Activated CD4-positive, CD25-positive, alpha-beta regulatory T cell treated with anti-CD3 and anti-CD28 coated beads, Interleukin-2, amount 50 U/mL, for 16 hours (primary cell): Measurements from ENCODE around the gene RGS6.

Source experiments
- DNase-seq: peaks from one replicate; pipeline ENCODE4 v3.0.0-alpha.2; 2020; ENCODE audit warnings: low read depth, low spot score

Gene RGS6

DNA sequence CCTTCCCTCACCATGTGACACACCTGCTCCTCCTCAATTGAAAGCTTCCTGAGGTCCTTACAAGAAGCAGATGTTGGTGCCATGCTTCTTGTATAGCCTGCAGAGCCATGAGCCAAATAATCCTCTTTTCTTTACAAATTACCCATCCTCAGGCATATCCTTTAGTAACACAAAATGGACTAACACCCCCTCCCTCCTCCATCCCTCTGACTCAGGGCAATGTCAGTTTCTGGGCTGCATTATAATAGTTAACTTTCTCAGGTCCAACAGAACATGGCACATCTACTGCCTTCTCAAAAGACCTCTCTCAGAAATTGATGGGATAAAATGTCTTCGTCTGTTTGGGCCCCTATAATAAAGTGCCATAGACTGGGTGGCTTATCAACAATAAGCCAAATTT lies 674.6 kb downstream of the RGS6 start:
- no peak for DNase-seq

DNA sequence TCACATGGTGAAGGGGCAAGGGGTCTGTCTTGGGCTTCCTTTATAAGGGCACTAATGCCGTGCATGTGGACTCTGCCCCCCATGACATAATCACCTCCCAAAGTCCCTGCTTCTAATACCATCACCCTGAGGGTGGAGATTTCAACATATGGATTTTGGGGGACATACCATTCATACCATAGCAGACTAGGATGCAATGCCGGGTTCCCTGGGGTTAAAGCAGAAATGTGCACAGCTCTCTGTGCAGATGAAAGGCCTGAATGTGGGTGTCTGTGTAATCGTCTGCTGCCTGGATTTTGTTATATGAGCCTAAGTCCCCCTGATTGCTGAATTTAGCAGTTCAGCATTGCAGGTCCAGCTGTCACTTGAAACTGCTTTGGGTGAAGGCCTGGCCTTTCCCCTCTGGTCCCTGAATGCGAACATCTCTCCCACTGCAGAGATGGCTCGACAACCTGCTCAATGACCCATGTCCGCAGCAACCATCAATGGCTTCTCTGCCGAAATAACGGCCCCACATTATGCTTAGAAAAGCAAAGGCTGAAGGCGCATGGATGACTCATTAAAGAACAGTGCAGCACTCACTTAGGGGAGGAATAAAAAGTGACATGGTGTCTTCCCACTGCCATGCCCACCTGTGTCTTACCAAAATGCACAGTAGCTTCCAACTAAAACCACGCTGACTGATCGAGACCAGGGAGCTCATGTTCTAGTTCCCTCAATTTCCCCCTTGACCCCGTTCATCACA lies 675.3 kb downstream of the RGS6 start:
- DNase-seq = no peak

DNA sequence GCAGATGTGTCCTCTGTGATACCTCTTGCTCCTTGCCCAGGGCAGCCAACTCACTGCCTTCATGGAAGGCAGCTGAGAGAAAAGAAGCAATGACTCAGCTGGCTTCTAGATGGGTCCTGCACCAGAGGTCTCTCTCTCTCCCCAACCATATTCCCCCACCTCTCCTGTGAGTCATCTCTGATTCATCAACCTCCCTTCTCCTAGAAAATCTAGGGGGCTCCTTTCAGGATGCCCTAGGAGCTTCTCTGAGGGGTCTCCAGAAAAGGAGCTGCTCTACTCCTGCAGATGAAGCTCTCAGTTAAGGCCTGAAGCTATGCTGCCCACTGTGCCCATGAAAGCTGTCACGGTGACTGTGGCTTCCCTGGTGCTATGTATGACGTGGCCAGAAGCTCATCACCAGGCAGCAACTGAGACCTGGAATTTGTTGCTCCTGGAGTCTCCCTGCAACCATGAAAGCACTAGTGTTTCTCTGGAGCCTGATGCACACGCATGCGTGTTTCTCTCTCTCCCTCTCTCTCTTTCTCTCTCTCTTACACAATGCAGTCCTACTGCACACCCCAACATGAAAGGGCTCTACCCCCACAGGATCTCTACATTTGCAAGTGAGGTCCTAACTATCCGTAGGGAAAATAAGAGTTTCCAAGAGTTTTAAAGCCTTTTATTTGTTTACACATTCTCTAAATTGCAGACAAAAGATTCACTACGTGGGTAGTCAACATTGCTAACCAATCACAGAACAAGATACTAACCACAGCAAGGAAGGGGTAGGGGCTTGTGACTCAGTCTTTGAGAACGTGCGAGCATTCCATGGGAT lies 676.4 kb downstream of the RGS6 start:
- DNase-seq = no peak

DNA sequence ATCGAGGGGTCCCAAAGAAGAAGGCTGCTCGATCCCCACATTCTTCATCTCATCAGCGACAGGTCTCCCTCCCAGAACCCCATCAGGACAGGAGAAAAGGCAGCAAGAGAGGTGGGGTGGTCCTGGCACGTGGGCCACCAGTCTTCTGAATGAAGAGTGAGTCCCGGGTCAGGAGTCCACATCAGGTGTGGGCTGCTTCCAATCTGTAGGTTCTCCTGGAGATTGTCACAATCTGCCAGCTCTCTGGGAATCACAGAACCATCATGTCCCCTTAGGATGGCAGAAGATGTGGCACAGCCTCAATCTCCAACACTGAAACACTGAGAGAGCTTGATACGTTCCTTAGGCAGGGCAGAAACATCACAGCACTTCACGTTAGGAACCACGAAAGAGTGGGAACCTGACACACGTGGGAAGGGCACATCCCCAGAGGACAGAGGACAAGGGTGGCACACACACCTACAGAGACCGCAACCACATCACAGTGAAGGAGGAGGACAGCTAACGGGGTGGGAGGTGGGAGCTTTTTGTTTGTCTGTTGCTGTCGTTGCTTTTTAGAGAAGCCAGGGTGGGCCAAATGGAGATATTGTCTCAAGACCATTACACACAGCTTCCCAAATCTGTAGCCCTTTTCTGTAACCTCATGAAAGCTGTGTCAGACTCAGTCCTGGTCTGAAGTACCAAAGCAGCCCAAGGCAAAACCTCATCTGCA lies 677.1 kb downstream of the RGS6 start:
- DNase-seq = no peak

DNA sequence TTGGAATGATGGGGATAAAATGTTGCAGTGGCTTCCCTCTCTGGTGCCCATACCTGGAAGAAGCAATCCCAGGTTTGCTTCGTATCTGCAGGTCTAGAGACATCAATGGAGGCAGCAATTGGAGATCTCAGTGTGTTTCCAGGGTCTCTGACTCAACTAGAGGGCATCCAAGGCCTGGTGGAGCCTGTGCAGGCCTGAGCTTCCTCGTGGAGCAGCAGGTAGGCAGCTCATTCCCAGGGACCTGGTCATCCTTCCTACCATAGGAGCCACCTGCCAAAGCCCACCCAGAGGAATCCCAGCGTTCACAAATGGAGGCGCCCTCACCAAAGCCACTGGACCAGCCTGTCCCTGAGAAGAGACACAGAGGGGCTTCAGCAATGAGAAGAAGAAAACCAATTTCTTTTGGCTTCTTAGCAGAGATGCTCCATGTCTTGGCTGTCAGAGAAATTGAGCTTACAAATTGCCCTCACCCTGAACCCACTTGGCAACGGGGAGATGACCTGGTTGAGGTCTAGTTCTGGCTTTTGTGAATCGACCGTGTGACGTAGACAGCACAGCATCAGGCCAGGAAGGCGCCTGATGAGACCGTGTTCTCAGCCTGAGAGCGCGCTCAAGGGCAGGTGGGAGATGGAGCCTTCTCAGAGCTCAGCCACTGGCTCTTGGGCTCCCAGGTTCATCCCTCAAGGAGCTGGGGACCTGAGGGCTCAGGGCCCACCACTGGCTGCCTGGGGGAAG lies 678.0 kb downstream of the RGS6 start:
- no peak for DNase-seq

DNA sequence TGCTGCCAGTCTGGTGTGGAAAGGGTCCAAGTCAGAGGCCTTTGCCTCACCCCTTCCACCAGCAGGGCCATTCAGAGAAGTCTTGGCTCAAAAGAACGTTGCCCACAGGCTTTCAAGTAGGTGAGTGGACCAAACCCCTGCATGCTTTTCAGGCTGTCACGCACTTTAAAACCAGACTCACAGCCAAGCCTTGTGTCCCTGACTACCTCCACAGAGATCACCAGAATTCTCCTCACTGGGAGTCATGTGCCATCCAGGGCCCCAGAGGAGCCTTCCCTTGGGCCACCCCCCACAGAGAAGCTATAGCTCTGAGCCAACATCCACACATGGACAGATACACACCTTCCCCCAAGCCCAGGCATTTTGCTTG lies 678.6 kb downstream of the RGS6 start:
- no peak for DNase-seq

DNA sequence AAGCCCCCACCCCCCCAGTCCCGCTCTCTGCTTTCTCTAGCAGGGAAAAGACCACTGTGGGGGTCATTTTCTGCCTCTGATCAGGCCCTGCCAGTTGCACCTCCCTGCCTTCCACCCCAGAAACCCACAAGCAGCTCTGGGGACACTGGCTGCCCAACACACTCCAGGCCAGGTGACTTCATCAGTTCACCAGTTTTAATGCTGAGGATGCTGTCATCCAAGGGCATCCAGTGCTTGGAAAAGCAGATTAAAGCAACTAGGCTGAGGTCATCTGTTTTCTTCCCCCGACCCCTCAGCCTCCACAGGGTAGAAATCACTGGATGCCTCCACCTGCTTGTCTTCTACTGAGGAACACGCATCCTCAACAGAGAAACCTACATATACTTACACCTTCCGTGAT lies 679.3 kb downstream of the RGS6 start:
- DNase-seq = no peak

DNA sequence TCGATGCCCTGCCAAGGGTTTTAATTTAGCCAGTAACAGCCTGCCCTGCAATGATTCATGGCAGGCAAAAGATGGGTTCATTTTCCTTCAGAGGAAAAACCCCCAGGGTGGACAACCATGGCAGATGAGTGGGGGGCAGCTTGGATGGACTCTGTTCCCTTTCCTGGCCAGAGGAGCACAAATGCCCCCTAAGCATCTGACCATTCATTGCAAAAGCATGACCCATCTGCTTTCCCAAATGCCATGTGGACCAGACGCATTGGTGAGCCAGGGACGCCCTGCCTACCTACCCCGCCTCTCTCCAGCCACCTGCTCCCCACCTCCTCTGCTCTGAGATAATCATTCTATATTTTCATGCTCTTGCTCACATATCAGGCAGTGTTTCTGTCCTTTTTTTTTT lies 679.8 kb downstream of the RGS6 start:
- no peak for DNase-seq

DNA sequence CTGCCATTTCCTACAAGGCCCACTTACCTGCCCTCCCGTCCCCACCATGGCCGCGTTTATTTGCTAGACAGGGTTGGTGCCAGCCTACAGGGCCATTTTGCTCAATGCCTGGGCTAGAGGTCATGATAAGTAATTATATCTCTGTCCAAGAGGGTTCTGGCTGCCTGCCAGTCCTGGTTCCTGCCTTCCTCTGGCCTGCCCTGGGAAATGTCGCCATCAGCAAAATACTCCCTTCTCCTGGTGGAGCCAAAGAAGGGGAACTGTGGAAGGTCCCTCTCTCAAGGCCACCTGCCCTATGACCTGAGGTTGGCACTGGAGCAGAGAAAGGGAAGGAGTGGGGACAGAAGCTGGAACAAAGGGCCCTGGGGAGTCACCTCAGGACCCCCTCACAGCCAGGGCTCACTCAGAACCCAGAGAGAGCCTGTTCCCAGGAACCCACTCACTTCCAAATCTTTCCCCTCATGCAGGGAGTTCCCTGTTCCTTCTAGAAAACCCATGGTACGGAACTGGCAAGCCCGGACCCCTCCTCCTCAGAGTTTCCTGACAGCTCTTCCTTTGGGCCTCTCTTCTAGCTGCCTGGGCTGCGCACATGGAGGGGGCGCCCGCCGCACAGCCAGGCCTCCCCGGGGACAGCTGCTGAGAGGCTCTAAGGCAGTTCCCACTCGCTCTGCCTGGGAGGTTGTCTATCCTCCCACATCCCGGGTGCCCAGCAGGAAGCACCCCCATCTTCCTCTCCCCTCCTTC lies 681.2 kb downstream of the RGS6 start:
- no peak for DNase-seq

DNA sequence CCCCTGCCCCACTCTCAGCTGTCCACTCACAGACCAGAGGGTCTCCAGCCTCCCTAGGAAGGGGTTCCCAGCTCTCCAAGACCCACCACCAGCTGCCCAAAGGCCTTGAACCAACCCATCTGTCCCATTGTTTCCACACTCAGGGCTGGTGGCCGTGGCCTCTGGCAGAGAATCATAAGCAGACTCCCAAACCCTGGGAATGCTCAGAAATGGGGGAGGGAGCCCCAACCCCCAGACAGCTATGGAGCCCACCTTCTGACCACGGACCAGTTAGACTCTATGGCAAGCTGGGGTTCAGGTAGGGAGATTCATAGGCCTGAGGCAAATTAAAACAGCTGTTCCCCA lies 681.7 kb downstream of the RGS6 start:
- DNase-seq = no peak

DNA sequence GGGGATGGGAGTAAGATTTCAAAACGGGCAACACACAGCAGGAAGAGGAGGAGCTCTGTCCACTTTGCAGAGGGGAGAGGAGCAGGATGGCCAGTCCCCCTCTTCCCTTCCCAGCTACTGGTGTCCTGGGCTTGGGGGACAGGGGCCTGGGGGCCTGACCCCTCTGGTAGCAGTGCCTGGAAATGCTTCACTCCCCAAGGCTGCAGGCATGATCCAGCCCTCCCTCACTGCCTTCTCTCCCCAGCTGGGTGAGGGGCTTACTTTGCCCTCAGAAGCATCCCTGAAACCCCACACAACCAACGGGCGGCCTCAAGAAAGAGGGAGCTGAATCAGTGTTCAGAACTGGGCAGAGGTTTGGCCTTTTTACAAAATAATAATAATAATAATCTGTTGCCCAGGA lies 682.1 kb downstream of the RGS6 start:
- no peak for DNase-seq

DNA sequence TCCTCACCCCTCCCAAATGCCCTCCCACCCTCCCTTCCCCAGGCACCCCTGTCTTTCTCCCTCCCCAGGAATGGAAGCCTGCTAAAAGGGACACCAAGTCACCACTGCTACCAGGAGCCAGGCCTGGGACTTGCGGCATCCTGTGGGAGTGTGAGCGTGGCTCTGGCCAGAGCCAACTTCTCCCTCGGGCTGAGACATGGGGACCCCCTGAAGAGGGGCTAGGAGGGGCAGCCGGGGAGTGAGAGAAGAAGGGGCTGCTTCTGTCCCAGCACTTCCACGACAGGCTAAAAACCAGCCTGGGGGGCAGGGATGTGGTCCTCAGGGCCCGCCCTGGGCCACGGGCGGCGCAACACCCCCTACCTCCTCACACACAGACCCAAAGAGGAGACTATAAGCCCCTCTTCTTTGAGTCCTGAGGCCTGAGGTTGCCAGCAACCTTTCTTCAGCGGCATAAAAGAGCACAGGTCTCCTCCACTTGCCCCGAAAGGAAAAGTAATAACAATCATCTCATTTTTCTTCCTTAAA lies 682.7 kb downstream of the RGS6 start:
- DNase-seq = no peak

DNA sequence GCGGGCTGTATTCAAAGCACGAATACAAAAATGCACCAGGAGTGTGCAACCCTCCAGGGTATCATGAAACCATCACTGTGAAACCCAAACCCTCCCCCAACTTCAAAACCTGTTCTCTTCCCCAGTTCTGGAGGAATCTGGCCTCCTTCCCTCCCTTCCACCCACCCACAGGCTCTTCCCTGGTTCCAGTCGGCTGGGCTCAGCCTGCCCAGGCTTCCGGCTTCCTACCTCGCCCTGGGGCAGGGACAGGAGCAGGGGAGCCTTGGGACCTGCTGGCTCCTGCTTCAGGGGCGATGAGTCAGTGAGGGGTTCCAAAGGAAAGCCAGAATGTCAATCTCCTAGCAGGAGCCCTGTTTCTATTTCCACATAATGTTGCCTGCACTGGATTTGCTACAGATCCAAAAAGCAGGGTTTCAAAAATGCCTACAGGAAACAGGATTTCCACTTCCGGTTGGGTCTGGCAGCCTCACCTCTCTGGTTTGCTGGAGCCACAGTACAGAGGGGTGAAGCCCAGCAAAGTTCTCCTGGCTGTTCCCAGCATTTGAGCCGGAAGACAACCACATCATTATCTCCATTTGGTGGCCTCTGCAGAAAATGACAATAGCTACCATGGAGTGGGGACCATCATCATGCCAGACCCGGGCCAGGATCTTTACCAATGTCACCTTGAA lies 683.4 kb downstream of the RGS6 start:
- DNase-seq = no peak
